Astrocyte (in vitro differentiated cells and primary cell): ENCODE measurements around the gene POLD4. TPM values are rescaled to one million over a fixed set of nuclear protein-coding genes. Genes with fewer than 3 reads are reported as not detected.

Source experiments
- DNase-seq: peaks from one replicate; pipeline ENCODE4 v3.0.0-alpha.2; 2010; ENCODE audit warnings: low read depth
- FAIRE-seq: peaks from 2 replicates; lab custom pipeline; 2011; peaks lifted over from hg19 to GRCh38; lab: Jason Lieb, UNC
- H2AFZ ChIP-seq: 2 replicates; pipeline ENCODE4 v1.6.0; 2012; ENCODE audit warnings: low read depth, low read length, inconsistent platforms
- H3K27ac ChIP-seq: 2 replicates; pipeline ENCODE4 v1.5.1; 2011; ENCODE audit warnings: low read depth, low read length, inconsistent platforms
- H3K27me3 ChIP-seq: 2 replicates; pipeline ENCODE4 v1.6.0; 2011; ENCODE audit warnings: low read length, inconsistent platforms; ENCODE audit not compliant: insufficient read depth
- H3K36me3 ChIP-seq: 2 replicates; pipeline ENCODE4 v1.5.1; 2011; ENCODE audit warnings: low read length, inconsistent platforms; ENCODE audit not compliant: insufficient read depth
- H3K4me1 ChIP-seq: 2 replicates; pipeline ENCODE4 v1.5.1; 2011; ENCODE audit warnings: low read length, inconsistent platforms; ENCODE audit not compliant: insufficient read depth
- H3K4me2 ChIP-seq: 2 replicates; pipeline ENCODE4 v1.6.0; 2012; ENCODE audit warnings: low read length, inconsistent platforms
- H3K4me3 ChIP-seq: 2 replicates; pipeline ENCODE4 v1.5.1; 2011; ENCODE audit warnings: low read depth, mild to moderate bottlenecking, low read length, inconsistent platforms; ENCODE audit not compliant: insufficient read depth
- H3K79me2 ChIP-seq: 2 replicates; pipeline ENCODE4 v1.6.0; 2012; ENCODE audit warnings: mild to moderate bottlenecking, low read length, inconsistent platforms; ENCODE audit not compliant: insufficient read depth
- H3K9ac ChIP-seq: 2 replicates; pipeline ENCODE4 v1.6.0; 2012; ENCODE audit warnings: mild to moderate bottlenecking, low read length, inconsistent platforms
- H3K9me3 ChIP-seq: 2 replicates; pipeline ENCODE4 v1.5.1; 2012; ENCODE audit warnings: low read depth, mild to moderate bottlenecking, low read length, inconsistent platforms; ENCODE audit not compliant: insufficient read depth
- H4K20me1 ChIP-seq: 2 replicates; pipeline ENCODE4 v1.6.0; 2012; ENCODE audit warnings: low read length, inconsistent platforms; ENCODE audit not compliant: insufficient read depth
- H3K27ac Mint-ChIP-seq: one replicate; pipeline ENCODE4 v1.8.0; 2021; ENCODE audit warnings: mild to moderate bottlenecking, mixed read lengths; ENCODE audit not compliant: unreplicated experiment
- H3K27me3 Mint-ChIP-seq: one replicate; pipeline ENCODE4 v1.8.0; 2021; ENCODE audit warnings: low read depth, mixed read lengths; ENCODE audit not compliant: unreplicated experiment
- H3K36me3 Mint-ChIP-seq: one replicate; pipeline ENCODE4 v1.8.0; 2021; ENCODE audit warnings: low read depth, mixed read lengths; ENCODE audit not compliant: unreplicated experiment
- H3K4me1 Mint-ChIP-seq: one replicate; pipeline ENCODE4 v1.8.0; 2021; ENCODE audit warnings: low read depth, mixed read lengths; ENCODE audit not compliant: unreplicated experiment
- H3K4me3 Mint-ChIP-seq: one replicate; pipeline ENCODE4 v1.8.0; 2021; ENCODE audit warnings: mild to moderate bottlenecking, moderate library complexity, mixed read lengths; ENCODE audit not compliant: unreplicated experiment
- H3K9me3 Mint-ChIP-seq: one replicate; pipeline ENCODE4 v1.8.0; 2021; ENCODE audit warnings: mild to moderate bottlenecking, mixed read lengths; ENCODE audit not compliant: unreplicated experiment
- EZH2 ChIP-seq: IDR thresholded peaks from 2 replicates; pipeline ENCODE4 v1.6.1; 2012; ENCODE audit warnings: mild to moderate bottlenecking, low read length, inconsistent platforms; ENCODE audit not compliant: insufficient read depth
- total RNA-seq: library from RNA; stranded (reverse); gene quantifications from 2 replicates; pipeline ENCODE4 v1.2.1, GENCODE V29; 2021
- TF ChIP-seq, protein P1 (sequence below): IDR thresholded peaks from 2 replicates; pipeline ENCODE4 v1.5.1; 2011; ENCODE audit warnings: low read depth, mild to moderate bottlenecking, inconsistent platforms, low read length, moderate library complexity; ENCODE audit not compliant: insufficient read depth

The POLD4 gene
- total RNA-seq, 1 donor from 2014 or later: 53.5 TPM

DNA sequence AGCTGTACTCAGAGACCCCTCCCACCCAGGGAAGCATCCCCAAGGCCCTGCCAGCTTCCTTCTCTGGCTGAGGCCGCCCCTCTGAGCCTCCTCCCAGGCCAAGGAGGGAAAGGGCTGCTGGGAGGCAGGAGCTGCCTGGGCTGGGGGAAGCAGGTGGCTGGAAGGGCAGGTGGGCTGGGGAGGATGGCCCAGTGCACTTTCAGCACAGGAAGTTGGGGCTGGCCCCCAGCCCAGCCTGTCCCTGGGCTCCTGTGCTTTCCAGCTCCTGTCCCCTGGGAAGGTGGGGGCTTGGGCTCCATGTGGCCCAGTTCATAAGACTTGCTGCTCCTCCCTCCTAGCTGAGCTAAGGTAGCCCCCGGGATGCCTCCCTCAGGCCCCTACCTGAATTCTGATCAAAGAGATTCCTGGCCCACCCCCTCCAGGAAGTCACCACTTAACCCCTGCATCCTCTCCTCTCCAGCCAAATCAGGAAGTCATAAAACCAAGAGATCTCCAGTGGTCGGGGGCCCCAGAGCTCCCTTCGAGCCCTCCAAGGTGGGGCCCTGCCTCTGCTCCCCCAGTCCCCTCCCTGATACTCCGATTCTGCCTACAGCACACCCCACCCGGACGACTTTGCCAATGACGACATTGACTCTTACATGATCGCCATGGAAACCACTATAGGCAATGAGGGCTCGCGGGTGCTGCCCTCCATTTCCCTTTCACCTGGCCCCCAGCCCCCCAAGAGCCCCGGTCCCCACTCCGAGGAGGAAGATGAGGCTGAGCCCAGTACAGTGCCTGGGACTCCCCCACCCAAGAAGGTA is 43.4 kb upstream of the POLD4 start:
- H3K4me1 Mint-ChIP-seq: peaks cover 14% of the 10 kb centered on the region
- Histone ChIP-seq H3K9me3 (no peaks in the 10 kb centered on the region), H3K27ac (no peak overlapping the region), H3K79me2 (peaks cover 46% of the 10 kb centered on the region), H3K4me2 (no peak overlapping the region), H2AFZ (no peak overlapping the region), H3K4me1 (peaks cover 19% of the 10 kb centered on the region), H4K20me1 (peaks cover 37% of the 10 kb centered on the region), H3K27me3 (no peaks in the 10 kb centered on the region), H3K36me3 (peaks cover 2% of the 10 kb centered on the region), H3K9ac (no peak overlapping the region), H3K4me3 (no peak overlapping the region)
- H3K36me3 Mint-ChIP-seq: peaks cover 22% of the 10 kb centered on the region
- peak overlapping the region; percentile 54 for H3K4me3 Mint-ChIP-seq
- FAIRE-seq (no peak), DNase-seq (no peak)
- H3K9me3 Mint-ChIP-seq: no peaks in the 10 kb centered on the region
- H3K27ac Mint-ChIP-seq: peak overlapping the region; percentile 80
- TF ChIP-seq EZH2: no peak
- H3K27me3 Mint-ChIP-seq: no peaks in the 10 kb centered on the region

DNA sequence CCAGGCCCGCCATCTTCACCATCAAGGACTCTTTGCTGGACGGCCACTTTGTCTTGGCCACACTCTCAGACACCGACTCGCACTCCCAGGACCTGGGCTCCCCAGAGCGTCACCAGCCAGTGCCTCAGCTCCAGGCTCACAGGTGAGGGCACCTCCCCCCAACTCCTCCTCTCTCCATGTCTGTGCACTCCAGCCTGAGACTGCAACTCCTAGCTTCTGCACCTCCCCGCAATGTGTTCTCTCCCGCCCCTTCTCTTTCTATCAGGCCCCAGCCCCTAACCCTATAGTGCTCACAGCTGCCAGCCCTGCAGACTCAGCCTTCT is 42.9 kb upstream of the POLD4 start:
- H3K4me3 Mint-ChIP-seq: no peak overlapping the region

DNA sequence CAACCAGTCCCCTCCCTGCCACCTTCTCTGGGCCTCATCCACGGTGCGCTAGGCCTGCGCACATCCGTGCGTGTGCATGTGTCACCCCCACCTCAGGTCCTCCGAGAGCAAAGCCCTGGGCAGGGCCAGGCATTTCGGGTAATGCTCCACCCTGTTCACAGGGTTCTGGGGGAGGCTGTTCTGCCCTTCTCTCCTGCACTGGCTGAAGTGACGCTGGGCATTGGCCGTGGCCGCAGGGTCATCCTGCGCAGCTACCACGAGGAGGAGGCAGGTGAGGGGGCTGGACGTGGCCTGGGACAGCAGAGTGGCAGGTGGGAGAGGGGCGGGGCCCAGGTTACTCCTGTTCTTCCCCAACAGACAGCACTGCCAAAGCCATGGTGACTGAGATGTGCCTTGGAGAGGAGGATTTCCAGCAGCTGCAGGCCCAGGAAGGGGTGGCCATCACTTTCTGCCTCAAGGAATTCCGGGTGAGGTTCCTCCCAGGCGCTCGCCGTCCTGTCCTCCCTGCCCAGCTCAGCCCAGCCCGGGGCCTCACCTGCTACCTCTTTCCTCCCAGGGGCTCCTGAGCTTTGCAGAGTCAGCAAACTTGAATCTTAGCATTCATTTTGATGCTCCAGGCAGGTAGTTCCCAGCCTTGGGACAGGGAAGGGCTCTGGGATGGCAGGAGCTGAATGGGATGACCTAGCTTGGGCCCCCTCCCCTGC is 42.4 kb upstream of the POLD4 start:
- peaks cover 22% of the 10 kb centered on the region for H3K36me3 Mint-ChIP-seq
- no peak overlapping the region for H3K4me3 ChIP-seq
- peaks cover 46% of the 10 kb centered on the region for H3K79me2 ChIP-seq
- no peak overlapping the region for H3K27ac Mint-ChIP-seq
- H3K4me1 Mint-ChIP-seq: peaks cover 13% of the 10 kb centered on the region
- DNase-seq (no peak), FAIRE-seq (no peak)
- no peaks in the 10 kb centered on the region for H3K27me3 ChIP-seq
- no peak overlapping the region for H3K9ac ChIP-seq
- H3K9me3 Mint-ChIP-seq: no peaks in the 10 kb centered on the region
- H3K27me3 Mint-ChIP-seq: no peaks in the 10 kb centered on the region
- no peak for TF ChIP-seq EZH2
- TF ChIP-seq, protein P1, sequence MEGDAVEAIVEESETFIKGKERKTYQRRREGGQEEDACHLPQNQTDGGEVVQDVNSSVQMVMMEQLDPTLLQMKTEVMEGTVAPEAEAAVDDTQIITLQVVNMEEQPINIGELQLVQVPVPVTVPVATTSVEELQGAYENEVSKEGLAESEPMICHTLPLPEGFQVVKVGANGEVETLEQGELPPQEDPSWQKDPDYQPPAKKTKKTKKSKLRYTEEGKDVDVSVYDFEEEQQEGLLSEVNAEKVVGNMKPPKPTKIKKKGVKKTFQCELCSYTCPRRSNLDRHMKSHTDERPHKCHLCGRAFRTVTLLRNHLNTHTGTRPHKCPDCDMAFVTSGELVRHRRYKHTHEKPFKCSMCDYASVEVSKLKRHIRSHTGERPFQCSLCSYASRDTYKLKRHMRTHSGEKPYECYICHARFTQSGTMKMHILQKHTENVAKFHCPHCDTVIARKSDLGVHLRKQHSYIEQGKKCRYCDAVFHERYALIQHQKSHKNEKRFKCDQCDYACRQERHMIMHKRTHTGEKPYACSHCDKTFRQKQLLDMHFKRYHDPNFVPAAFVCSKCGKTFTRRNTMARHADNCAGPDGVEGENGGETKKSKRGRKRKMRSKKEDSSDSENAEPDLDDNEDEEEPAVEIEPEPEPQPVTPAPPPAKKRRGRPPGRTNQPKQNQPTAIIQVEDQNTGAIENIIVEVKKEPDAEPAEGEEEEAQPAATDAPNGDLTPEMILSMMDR: no peak
- no peaks in the 10 kb centered on the region for H3K9me3 ChIP-seq
- H4K20me1 ChIP-seq: peaks cover 31% of the 10 kb centered on the region
- H3K4me3 Mint-ChIP-seq: no peak overlapping the region
- H3K4me1 ChIP-seq: peaks cover 19% of the 10 kb centered on the region
- no peak overlapping the region for H3K4me2 ChIP-seq
- peaks cover 2% of the 10 kb centered on the region for H3K36me3 ChIP-seq
- no peak overlapping the region for H2AFZ ChIP-seq
- H3K27ac ChIP-seq: no peak overlapping the region

More for the DNA sequence above, 42.9 kb upstream of the POLD4 start:
- DNase-seq (no peak), FAIRE-seq (no peak)
- no peak overlapping the region for H2AFZ ChIP-seq
- no peak overlapping the region for H3K4me3 ChIP-seq
- H4K20me1 ChIP-seq: peaks cover 36% of the 10 kb centered on the region
- Mint-ChIP-seq H3K27me3 (no peaks in the 10 kb centered on the region), H3K4me1 (peaks cover 14% of the 10 kb centered on the region), H3K9me3 (no peaks in the 10 kb centered on the region), H3K27ac (no peak overlapping the region), H3K36me3 (peaks cover 22% of the 10 kb centered on the region)
- TF ChIP-seq, protein P1: no peak
- TF ChIP-seq EZH2: no peak
- H3K9me3 ChIP-seq: no peaks in the 10 kb centered on the region
- no peaks in the 10 kb centered on the region for H3K27me3 ChIP-seq
- H3K9ac ChIP-seq: no peak overlapping the region
- H3K27ac ChIP-seq: no peak overlapping the region
- H3K4me2 ChIP-seq: no peak overlapping the region
- peaks cover 48% of the 10 kb centered on the region for H3K79me2 ChIP-seq
- peaks cover 2% of the 10 kb centered on the region for H3K36me3 ChIP-seq
- peaks cover 20% of the 10 kb centered on the region for H3K4me1 ChIP-seq
